NCI-H2107 (cell line): ENCODE data around the gene PIK3CG.
"Not testable (repeated sequence)": the region's sequence is repeated elsewhere in the genome, so short reads cannot be mapped to it uniquely, and the experiment has no call there.

Experiments used
- DNase-seq: peaks from one replicate; lab custom pipeline; 2025; lab: John Stamatoyannopoulos, UW

The PIK3CG gene

GRCh38 chr7:106938803-106939202 is 73.7 kb downstream of the PIK3CG start:
- DNase-seq = no peak

- DNase-seq = no peak
Observed at GRCh38 chr7:106944035-106944665, 79.1 kb downstream of the PIK3CG start.

- DNase-seq = peak; percentile 61
Observed at GRCh38 chr7:106947244-106947728, 82.2 kb downstream of the PIK3CG start.

- no peak for DNase-seq
Observed at GRCh38 chr7:106952001-106952657, 87.0 kb downstream of the PIK3CG start.

- DNase-seq = no peak
Observed at GRCh38 chr7:106952658-106953231, 87.7 kb downstream of the PIK3CG start.

DNA sequence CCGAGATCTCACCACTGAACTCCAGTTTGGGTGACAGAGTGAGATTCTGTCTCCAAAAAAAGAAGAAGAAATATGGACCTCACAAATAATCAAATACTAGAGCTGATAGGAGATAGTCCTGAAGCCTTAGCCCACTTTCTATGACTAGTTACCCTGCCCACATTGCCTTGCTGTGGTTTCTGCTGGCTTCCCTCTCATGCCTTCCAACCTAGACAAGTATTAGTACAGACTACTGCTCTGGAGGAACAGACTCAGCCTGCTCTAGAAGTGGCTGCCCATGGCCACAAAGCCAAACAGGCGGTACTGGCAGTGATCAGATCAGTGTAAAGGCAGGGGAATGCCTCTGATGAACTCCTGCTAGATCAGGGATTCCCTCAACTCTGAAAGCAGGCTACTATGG is 89.8 kb downstream of the PIK3CG start:
- no peak for DNase-seq

DNA sequence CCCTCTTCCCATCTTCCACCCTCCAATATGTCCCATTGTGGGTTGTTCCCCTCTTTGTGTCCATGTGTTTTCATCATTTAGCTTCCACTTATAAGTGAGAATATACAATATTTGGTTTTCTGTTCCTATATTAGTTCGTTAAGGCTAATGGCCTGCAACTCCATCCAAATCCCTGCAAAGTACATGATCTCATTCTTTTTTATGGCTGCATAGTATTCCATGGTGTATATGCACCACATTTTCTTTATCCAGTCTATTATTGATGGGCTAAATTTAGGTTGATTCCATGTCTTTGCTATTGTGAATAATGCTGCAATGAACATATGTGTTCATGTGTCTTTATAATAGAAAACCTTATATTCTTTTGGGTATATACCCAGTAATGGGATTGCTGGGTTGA is 90.8 kb downstream of the PIK3CG start:
- not testable (repeated sequence) for DNase-seq
